ENCODE results near the gene USP17L30. TPM values are rescaled to one million over a fixed set of nuclear protein-coding genes. Genes with fewer than 3 reads are reported as not detected.
"Not testable (repeated sequence)": the region's sequence is repeated elsewhere in the genome, so short reads cannot be mapped to it uniquely, and the experiment has no call there.

The USP17L30 gene, protein sequence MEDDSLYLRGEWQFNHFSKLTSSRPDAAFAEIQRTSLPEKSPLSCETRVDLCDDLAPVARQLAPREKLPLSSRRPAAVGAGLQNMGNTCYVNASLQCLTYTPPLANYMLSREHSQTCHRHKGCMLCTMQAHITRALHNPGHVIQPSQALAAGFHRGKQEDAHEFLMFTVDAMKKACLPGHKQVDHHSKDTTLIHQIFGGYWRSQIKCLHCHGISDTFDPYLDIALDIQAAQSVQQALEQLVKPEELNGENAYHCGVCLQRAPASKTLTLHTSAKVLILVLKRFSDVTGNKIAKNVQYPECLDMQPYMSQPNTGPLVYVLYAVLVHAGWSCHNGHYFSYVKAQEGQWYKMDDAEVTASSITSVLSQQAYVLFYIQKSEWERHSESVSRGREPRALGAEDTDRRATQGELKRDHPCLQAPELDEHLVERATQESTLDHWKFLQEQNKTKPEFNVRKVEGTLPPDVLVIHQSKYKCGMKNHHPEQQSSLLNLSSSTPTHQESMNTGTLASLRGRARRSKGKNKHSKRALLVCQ
- not detected for total RNA-seq

DNA sequence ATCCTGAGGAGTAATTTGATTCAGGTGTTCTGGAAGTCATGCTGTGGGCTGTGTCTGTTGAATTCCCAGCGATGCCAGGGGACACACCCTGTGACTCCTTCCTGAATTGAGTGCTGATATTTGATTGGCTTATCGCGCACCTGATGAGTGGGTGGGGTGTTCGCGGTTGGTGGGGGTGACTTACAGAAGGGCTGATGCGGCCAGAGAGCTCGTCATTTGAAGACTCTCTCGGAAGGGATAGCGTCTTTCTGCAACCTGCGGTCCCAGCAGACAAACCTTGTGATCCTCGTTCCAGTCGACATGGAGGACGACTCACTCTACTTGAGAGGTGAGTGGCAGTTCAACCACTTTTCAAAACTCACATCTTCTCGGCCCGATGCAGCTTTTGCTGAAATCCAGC lies at the start of gene USP17L30:
USP17L30 (plus strand) TSS at position 301 of the 400 bp plus-strand sequence; CDS start at position 301, 0 bp downstream.
- intact Hi-C loops (cut with DNase I); DNase-seq (ENCODE audit: low spot score); ATAC-seq: not testable (repeated sequence)

DNA sequence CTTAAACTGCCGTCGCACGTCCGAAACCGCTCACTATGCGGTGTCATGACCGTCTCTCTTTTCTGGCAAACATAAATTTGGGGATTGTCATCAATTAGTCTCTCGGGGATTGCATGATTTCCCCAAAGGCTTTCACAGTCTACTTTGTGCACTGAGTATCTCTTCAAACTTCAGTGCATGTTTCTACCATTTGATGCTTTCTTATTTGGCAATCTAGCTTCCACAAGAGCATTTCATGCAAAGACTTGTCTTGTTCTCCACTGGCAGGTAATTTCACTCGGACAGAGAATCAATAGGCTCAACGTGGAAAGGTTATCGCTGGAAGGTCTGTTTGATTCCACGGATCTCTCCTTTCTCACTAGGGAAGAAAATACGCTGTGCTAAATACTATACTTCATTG lies 38.7 kb upstream of the USP17L30 start:
- intact Hi-C loops (cut with DNase I); DNase-seq (ENCODE audit: low spot score); ATAC-seq: not testable (repeated sequence)

DNA sequence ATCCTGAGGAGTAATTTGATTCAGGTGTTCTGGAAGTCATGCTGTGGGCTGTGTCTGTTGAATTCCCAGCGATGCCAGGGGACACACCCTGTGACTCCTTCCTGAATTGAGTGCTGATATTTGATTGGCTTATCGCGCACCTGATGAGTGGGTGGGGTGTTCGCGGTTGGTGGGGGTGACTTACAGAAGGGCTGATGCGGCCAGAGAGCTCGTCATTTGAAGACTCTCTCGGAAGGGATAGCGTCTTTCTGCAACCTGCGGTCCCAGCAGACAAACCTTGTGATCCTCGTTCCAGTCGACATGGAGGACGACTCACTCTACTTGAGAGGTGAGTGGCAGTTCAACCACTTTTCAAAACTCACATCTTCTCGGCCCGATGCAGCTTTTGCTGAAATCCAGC lies 38.1 kb upstream of the USP17L30 start, which contains the start of gene USP17L24:
USP17L24 (plus strand) TSS at position 301 of the 400 bp plus-strand sequence; CDS start at position 301, 0 bp downstream.
- intact Hi-C loops (cut with DNase I); DNase-seq (ENCODE audit: low spot score); ATAC-seq: not testable (repeated sequence)

DNA sequence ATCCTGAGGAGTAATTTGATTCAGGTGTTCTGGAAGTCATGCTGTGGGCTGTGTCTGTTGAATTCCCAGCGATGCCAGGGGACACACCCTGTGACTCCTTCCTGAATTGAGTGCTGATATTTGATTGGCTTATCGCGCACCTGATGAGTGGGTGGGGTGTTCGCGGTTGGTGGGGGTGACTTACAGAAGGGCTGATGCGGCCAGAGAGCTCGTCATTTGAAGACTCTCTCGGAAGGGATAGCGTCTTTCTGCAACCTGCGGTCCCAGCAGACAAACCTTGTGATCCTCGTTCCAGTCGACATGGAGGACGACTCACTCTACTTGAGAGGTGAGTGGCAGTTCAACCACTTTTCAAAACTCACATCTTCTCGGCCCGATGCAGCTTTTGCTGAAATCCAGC lies 33.3 kb upstream of the USP17L30 start, which contains the start of gene USP17L25:
USP17L25 (plus strand) TSS at position 301 of the 400 bp plus-strand sequence; CDS start at position 301, 0 bp downstream.
- DNase-seq (ENCODE audit: low spot score); intact Hi-C loops (cut with DNase I); ATAC-seq: not testable (repeated sequence)

DNA sequence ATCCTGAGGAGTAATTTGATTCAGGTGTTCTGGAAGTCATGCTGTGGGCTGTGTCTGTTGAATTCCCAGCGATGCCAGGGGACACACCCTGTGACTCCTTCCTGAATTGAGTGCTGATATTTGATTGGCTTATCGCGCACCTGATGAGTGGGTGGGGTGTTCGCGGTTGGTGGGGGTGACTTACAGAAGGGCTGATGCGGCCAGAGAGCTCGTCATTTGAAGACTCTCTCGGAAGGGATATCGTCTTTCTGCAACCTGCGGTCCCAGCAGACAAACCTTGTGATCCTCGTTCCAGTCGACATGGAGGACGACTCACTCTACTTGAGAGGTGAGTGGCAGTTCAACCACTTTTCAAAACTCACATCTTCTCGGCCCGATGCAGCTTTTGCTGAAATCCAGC lies 28.6 kb upstream of the USP17L30 start, which contains the start of gene USP17L26:
USP17L26 (plus strand) TSS at position 301 of the 400 bp plus-strand sequence; CDS start at position 301, 0 bp downstream.
- intact Hi-C loops (cut with DNase I); ATAC-seq; DNase-seq (ENCODE audit: low spot score): not testable (repeated sequence)

DNA sequence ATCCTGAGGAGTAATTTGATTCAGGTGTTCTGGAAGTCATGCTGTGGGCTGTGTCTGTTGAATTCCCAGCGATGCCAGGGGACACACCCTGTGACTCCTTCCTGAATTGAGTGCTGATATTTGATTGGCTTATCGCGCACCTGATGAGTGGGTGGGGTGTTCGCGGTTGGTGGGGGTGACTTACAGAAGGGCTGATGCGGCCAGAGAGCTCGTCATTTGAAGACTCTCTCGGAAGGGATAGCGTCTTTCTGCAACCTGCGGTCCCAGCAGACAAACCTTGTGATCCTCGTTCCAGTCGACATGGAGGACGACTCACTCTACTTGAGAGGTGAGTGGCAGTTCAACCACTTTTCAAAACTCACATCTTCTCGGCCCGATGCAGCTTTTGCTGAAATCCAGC lies 23.8 kb upstream of the USP17L30 start, which contains the start of gene USP17L5:
USP17L5 (plus strand) TSS at position 301 of the 400 bp plus-strand sequence; CDS start at position 301, 0 bp downstream.
- intact Hi-C loops (cut with DNase I); ATAC-seq; DNase-seq (ENCODE audit: low spot score): not testable (repeated sequence)

DNA sequence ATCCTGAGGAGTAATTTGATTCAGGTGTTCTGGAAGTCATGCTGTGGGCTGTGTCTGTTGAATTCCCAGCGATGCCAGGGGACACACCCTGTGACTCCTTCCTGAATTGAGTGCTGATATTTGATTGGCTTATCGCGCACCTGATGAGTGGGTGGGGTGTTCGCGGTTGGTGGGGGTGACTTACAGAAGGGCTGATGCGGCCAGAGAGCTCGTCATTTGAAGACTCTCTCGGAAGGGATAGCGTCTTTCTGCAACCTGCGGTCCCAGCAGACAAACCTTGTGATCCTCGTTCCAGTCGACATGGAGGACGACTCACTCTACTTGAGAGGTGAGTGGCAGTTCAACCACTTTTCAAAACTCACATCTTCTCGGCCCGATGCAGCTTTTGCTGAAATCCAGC lies 19.1 kb upstream of the USP17L30 start, which contains the start of gene USP17L27:
USP17L27 (plus strand) TSS at position 301 of the 400 bp plus-strand sequence; CDS start at position 301, 0 bp downstream.
- DNase-seq (ENCODE audit: low spot score); intact Hi-C loops (cut with DNase I); ATAC-seq: not testable (repeated sequence)

DNA sequence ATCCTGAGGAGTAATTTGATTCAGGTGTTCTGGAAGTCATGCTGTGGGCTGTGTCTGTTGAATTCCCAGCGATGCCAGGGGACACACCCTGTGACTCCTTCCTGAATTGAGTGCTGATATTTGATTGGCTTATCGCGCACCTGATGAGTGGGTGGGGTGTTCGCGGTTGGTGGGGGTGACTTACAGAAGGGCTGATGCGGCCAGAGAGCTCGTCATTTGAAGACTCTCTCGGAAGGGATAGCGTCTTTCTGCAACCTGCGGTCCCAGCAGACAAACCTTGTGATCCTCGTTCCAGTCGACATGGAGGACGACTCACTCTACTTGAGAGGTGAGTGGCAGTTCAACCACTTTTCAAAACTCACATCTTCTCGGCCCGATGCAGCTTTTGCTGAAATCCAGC lies 14.3 kb upstream of the USP17L30 start, which contains the start of gene USP17L28:
USP17L28 (plus strand) TSS at position 301 of the 400 bp plus-strand sequence; CDS start at position 301, 0 bp downstream.
- intact Hi-C loops (cut with DNase I); ATAC-seq: not testable (repeated sequence)

DNA sequence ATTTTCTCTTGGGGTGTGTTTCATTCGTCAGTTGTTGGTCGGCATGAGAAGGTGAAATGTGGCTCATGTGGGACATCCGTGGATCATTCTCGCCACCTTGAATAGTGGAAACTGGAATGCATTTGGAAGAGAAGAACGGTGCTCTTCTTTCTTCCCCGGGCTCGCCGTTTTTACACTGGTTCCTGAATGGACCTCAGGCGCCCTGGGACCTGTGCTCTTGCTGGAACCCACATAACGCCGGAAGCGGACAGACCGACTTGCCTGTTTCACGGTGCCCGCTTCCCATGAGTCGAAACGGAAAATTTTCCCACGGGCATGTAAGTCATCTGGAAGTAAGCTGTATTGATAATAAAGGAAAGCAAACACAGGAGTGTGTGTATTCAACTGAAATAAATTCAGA lies 12.1 kb upstream of the USP17L30 start:
- DNase-seq (ENCODE audit: low spot score); intact Hi-C loops (cut with DNase I); ATAC-seq: not testable (repeated sequence)

More for the DNA sequence above, 14.3 kb upstream of the USP17L30 start, which contains the start of gene USP17L28:
- DNase-seq (ENCODE audit: low spot score) = not testable (repeated sequence)

DNA sequence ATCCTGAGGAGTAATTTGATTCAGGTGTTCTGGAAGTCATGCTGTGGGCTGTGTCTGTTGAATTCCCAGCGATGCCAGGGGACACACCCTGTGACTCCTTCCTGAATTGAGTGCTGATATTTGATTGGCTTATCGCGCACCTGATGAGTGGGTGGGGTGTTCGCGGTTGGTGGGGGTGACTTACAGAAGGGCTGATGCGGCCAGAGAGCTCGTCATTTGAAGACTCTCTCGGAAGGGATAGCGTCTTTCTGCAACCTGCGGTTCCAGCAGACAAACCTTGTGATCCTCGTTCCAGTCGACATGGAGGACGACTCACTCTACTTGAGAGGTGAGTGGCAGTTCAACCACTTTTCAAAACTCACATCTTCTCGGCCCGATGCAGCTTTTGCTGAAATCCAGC lies 9.6 kb upstream of the USP17L30 start, which contains the start of gene USP17L29:
USP17L29 (plus strand) TSS at position 301 of the 400 bp plus-strand sequence; CDS start at position 301, 0 bp downstream.
- ATAC-seq; DNase-seq (ENCODE audit: low spot score); intact Hi-C loops (cut with DNase I): not testable (repeated sequence)

DNA sequence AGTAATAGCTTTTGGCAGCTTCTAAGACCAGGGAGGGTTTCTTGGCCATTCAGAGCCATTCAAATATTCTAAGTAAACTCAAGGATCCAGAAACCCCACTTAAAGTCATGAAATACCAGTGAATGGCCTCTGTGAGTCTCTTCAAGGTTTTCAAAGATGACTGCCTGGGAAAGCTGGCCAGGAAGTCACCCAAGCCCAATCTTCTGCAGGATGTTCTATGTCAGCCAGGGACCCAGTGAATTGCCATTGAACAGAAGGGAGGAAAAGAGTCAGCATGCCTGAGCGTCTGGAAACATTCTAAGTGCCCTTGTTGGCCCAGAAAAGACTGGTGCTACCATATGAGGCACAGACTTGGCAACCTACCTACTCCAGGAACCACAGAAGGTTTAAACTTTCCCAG lies 17.0 kb downstream of the USP17L30 start:
- intact Hi-C loops (cut with DNase I); ATAC-seq; DNase-seq (ENCODE audit: low spot score): not testable (repeated sequence)

DNA sequence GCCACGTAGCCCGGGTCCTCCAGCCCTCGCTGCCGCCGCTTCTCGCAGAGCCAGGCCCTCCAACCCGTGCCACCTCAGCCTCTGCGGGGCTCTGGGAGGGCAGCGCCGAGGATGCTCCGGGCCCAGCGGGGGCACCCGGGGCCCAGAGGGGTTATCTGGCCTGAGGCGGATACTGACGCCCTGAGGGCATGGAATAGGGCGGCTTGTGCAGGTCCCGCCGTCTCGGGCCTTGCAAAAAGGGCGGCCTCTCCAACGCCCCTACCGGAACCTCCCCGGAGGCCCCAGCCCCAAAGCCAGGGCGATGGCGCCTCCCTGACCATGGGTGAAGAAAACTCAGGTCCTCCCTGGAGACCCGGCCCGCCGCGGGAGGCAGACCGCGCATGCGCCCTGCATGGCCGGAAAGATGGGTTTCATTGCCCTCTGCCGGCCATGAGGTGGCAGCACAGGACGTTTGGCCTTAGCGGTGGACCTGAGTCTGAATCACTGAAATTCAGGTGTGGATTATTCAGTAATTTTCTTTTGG lies 18.1 kb downstream of the USP17L30 start:
- ATAC-seq; intact Hi-C loops (cut with DNase I): not testable (repeated sequence)
- DNase-seq (ENCODE audit: low spot score) = peak; percentile 66

DNA sequence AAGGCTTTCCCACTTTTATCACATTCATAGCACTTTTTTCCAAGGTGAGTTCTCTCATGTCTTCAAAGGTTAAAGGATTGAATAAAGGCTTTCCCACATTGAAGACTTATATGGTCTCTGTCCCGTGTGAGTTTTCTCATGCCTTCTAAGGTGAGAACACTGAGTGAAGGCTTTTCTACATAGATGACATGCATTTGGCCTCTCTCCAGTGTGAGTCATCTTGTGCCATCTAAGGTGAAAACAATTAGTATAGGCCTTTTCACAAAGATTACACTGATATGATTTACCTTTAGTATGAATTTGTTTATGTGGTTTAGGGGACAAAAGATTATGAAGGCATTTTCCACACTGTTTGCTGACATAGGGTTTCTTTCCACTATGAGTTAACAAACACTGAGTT lies 21.2 kb downstream of the USP17L30 start:
- intact Hi-C loops (cut with DNase I) = no loop called here
- no peak for DNase-seq (ENCODE audit: low spot score)
- no peak for ATAC-seq

DNA sequence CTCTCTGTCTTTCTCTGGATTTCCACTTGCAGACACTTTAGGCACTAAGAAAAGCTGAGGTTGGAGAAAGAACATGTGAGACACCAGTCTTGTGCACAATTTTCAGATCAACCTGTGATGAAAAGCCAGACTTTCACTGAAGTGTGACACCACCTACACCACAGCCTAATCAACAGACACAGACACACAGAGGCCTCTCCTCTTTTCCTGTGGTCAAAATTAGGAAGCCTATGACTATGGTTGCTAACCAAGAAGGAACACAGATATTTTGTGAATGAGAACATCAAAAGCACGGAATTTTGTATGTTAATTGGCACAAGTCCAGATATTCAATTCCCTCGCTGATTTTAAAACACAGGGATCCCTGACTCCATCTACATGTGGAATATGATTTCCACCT lies 26.1 kb downstream of the USP17L30 start:
- DNase-seq (ENCODE audit: low spot score); intact Hi-C loops (cut with DNase I); ATAC-seq: not testable (repeated sequence)

DNA sequence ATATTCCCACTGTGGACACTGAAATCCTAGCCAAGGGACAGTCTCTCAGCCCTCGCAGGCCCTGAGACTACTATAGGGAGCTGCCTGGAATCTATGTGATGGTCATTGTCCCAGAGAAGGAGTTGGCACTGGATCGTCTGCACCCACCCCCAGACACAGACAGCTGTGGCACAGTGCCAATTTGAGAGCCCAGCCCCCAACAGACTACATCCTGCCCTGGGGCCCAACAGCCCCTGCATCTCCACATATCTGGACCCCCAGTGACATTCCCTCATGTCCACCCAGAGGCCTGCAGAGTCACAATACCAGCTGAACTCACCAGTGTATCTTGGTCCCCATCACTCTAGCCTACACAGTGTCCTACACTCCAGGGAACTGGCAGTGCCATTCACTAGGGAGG lies 42.8 kb downstream of the USP17L30 start:
- intact Hi-C loops (cut with DNase I); ATAC-seq; DNase-seq (ENCODE audit: low spot score): not testable (repeated sequence)

DNA sequence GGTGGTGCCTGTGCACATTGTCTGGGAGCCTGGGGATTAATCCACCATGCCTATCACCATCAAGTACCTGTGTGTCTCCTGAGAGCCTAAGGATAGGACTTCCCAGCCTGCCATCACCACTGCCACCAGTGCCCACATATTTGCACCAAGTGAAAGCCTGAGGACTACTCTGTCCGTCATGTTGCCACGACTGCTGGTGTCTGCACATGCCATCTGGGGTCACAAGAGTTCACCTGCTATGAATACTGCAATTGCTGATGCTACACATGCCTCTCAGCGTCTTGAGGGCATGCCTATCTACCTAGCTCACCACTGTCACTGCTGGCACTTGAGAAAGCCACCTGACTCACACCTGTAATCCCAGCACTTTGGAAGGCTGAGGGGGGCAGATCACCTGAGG lies 43.6 kb downstream of the USP17L30 start:
- ATAC-seq; intact Hi-C loops (cut with DNase I); DNase-seq (ENCODE audit: low spot score): not testable (repeated sequence)

DNA sequence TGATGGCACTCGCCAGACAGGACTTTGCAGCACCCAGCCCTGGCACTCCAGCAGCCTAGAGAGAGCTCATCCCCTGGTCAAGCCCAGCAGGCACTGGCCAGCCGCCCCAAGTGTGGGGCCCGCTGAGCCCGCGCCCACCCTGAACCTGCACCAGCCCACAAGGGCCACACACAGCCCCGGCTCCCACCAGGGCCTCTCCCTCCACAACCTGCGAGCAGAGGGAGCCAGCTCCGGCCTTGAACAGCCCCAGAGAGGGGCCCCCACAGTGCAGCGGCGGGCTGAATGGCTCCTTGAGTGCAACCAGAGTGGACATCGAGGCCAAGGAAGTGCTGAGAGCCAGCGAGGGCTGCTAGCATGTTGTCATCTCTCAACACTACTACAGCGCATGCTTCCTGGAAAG lies 46.9 kb downstream of the USP17L30 start:
- intact Hi-C loops (cut with DNase I) = no loop called here
- DNase-seq (ENCODE audit: low spot score) (no peak), ATAC-seq (no peak)
